Lower leg skin (tissue), 3 donors: Measurements from ENCODE around the gene AKT1S1.

Source experiments
- CTCF ChIP-seq, 3 donors: fragments of 450-650 bp; IDR thresholded peaks; one replicate each; pipeline ENCODE4 v1.5.1; 2016; ENCODE audit warnings: antibody characterized with exemption in 3 of 3, mild to moderate bottlenecking in 3 of 3, moderate library complexity in 2 of 3
- POLR2A ChIP-seq, 2 donors: fragments of 450-650 bp; IDR thresholded peaks; one replicate each; pipeline ENCODE4 v1.6.1; 2016 to 2017; ENCODE audit warnings: antibody characterized with exemption in 2 of 2, mild to moderate bottlenecking in 1 of 2, moderate library complexity in 1 of 2

- TF ChIP-seq CTCF (IDR thresholded peaks at IDR 0.05) (no peak), POLR2A (IDR thresholded peaks at IDR 0.05) (no peak)
Observed at GRCh38 chr19:49850221-49850486, 27.0 kb downstream of the AKT1S1 start.
